ENCODE measurements around the gene IZUMO1R. TPM values are rescaled to one million over a fixed set of nuclear protein-coding genes. Genes with fewer than 3 reads are reported as not detected.

Gene IZUMO1R
- total and polyA plus RNA-seq, 2 donors (not counting 3 experiments of a cell fraction or from before 2014, with no cell fraction given): not detected

DNA sequence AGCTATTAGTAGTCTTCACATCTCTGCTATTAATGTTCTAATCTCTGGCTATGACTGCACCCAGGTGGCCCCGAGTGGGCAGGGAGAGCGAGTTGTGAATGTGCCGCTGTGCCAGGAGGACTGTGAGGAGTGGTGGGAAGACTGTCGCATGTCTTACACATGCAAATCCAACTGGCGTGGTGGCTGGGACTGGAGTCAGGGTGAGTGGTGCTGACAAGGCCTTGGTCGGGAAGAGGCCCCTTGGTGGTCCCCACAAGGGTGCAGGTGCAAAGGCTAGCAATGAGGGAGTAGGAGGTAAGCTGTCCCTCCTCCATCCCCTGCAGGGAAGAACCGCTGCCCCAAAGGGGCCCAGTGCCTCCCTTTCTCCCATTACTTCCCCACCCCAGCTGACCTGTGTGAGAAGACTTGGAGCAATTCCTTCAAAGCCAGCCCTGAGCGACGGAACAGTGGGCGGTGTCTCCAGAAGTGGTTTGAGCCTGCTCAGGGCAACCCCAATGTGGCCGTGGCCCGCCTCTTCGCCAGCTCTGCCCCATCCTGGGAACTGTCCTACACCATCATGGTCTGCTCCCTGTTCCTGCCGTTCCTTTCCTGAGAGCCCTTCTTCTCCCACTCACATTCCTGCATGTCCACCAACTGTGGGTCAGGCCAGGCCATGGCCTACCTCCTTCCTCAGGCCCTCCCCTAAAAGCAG, 2.9 kb downstream of the IZUMO1R start:
- no TSS peak for BruUV-seq (replicated peaks)
- no peak overlapping the region for H3K4me2 ChIP-seq (ENCODE audit: insufficient read depth, low read length)
- no peaks in the 10 kb centered on the region for H3K9me3 ChIP-seq (replicated peaks; ENCODE audit: control insufficient read depth, insufficient read depth, low read length)
- DNase-seq (ENCODE audit: low read depth, low spot score): no peak
- TF ChIP-seq EZH2 (IDR thresholded peaks at IDR 0.05; ENCODE audit: borderline replicate concordance, low read depth, low read length, severe bottlenecking): no peak
- TF ChIP-seq, protein P1, sequence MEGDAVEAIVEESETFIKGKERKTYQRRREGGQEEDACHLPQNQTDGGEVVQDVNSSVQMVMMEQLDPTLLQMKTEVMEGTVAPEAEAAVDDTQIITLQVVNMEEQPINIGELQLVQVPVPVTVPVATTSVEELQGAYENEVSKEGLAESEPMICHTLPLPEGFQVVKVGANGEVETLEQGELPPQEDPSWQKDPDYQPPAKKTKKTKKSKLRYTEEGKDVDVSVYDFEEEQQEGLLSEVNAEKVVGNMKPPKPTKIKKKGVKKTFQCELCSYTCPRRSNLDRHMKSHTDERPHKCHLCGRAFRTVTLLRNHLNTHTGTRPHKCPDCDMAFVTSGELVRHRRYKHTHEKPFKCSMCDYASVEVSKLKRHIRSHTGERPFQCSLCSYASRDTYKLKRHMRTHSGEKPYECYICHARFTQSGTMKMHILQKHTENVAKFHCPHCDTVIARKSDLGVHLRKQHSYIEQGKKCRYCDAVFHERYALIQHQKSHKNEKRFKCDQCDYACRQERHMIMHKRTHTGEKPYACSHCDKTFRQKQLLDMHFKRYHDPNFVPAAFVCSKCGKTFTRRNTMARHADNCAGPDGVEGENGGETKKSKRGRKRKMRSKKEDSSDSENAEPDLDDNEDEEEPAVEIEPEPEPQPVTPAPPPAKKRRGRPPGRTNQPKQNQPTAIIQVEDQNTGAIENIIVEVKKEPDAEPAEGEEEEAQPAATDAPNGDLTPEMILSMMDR (IDR thresholded peaks at IDR 0.05; ENCODE audit: extremely low read depth in 1 of 2, insufficient read depth in 1 of 2, low read depth in 1 of 2, low read length in 2 of 2): no peak
- H3K9me1 ChIP-seq (replicated peaks; ENCODE audit: control insufficient read depth, extremely low read depth, insufficient read depth, low read length): no peaks in the 10 kb centered on the region
- no peak for FAIRE-seq
- intact Hi-C loops (cut with micrococcal nuclease): no loop called here
- no peak overlapping the region for H3K9ac ChIP-seq (replicated peaks; ENCODE audit: extremely low read depth, insufficient read depth, low read length)
- dilution Hi-C loops (cut with MboI; ENCODE audit: extremely low pct_ligation_motif_present, low sequenced_read_pairs): no loop called here
- no peak overlapping the region for H3K27ac ChIP-seq (ENCODE audit: insufficient read depth, low read depth, low read length)
- H3K4me3 ChIP-seq (replicated peaks in 1 of 3; ENCODE audit: insufficient read depth in 1 of 3, low read depth in 1 of 3, low read length in 3 of 3): no peak overlapping the region
- no peaks in the 10 kb centered on the region for H3K4me1 ChIP-seq (ENCODE audit: control insufficient read depth, extremely low read depth, insufficient read depth, low read length)
- no peaks in the 10 kb centered on the region for H3K36me3 ChIP-seq (ENCODE audit: control insufficient read depth in 2 of 2, extremely low read depth in 1 of 2, insufficient read depth in 2 of 2, low read length in 2 of 2)
- H3K27me3 ChIP-seq (ENCODE audit: control insufficient read depth in 2 of 2, insufficient read depth in 2 of 2, low read length in 2 of 2): no peaks in the 10 kb centered on the region
- no peaks in the 10 kb centered on the region for H4K20me1 ChIP-seq (replicated peaks; ENCODE audit: control insufficient read depth, extremely low read depth, insufficient read depth, low read length)
- H3K79me2 ChIP-seq (ENCODE audit: control insufficient read depth, insufficient read depth, low read length): no peaks in the 10 kb centered on the region
- ChIA-PET CTCF (no interaction called here), POLR2A (no interaction called here)
- H2AFZ ChIP-seq (ENCODE audit: low read depth, low read length): no peak overlapping the region

DNA sequence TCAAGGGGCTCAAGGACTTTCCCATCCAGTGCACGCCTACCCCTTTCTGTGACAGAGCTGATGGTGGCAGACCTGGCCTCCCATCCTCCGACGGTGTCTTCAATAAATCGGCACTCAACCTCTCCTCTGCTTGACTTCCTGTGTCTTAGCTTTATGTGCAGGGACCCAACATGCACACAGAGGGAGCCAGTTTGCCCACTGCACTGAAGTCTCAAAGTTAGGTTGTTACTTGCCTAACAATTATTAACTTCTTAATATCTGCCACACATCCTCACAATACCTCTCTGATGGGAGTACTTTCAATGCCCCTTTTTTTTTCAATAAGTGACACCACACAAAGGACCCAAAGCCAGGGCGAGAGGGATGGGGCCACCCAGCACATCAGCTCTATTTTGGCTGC, 3.6 kb downstream of the IZUMO1R start:
- no peaks in the 10 kb centered on the region for H3K4me1 ChIP-seq (ENCODE audit: control insufficient read depth, extremely low read depth, insufficient read depth, low read length)
- no peak overlapping the region for H3K4me3 ChIP-seq (replicated peaks in 1 of 3; ENCODE audit: insufficient read depth in 1 of 3, low read depth in 1 of 3, low read length in 3 of 3)
- no peak overlapping the region for H3K9ac ChIP-seq (replicated peaks; ENCODE audit: extremely low read depth, insufficient read depth, low read length)
- FAIRE-seq (no peak), DNase-seq (ENCODE audit: low read depth, low spot score) (no peak)
- H3K9me1 ChIP-seq (replicated peaks; ENCODE audit: control insufficient read depth, extremely low read depth, insufficient read depth, low read length): no peaks in the 10 kb centered on the region
- no peaks in the 10 kb centered on the region for H4K20me1 ChIP-seq (replicated peaks; ENCODE audit: control insufficient read depth, extremely low read depth, insufficient read depth, low read length)
- ChIA-PET POLR2A (no interaction called here), CTCF (no interaction called here)
- TF ChIP-seq, protein P2, sequence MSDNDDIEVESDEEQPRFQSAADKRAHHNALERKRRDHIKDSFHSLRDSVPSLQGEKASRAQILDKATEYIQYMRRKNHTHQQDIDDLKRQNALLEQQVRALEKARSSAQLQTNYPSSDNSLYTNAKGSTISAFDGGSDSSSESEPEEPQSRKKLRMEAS (IDR thresholded peaks at IDR 0.05; ENCODE audit: insufficient read depth, insufficient read length): no peak
- TF ChIP-seq MYC (IDR thresholded peaks at IDR 0.05; ENCODE audit: low read depth, low read length) (no peak), EZH2 (IDR thresholded peaks at IDR 0.05; ENCODE audit: borderline replicate concordance, low read depth, low read length, severe bottlenecking) (no peak), FOS (IDR thresholded peaks at IDR 0.05; ENCODE audit: borderline replicate concordance, insufficient read depth, low read length) (no peak), POLR2A (IDR thresholded peaks at IDR 0.05; ENCODE audit: low read depth, low read length) (no peak), POLR2AphosphoS5 (IDR thresholded peaks at IDR 0.05; ENCODE audit: insufficient read depth, low read depth, low read length) (no peak), GATA2 (IDR thresholded peaks at IDR 0.05; ENCODE audit: insufficient read depth, insufficient read length, low read depth, low read length) (no peak), JUN (IDR thresholded peaks at IDR 0.05; ENCODE audit: borderline replicate concordance, insufficient read depth, insufficient read length, low read depth) (no peak)
- TF ChIP-seq, protein P1 (IDR thresholded peaks at IDR 0.05; ENCODE audit: extremely low read depth in 1 of 2, insufficient read depth in 1 of 2, low read depth in 1 of 2, low read length in 2 of 2): no peak
- H3K79me2 ChIP-seq (ENCODE audit: control insufficient read depth, insufficient read depth, low read length): no peaks in the 10 kb centered on the region
- H3K9me3 ChIP-seq (replicated peaks; ENCODE audit: control insufficient read depth, insufficient read depth, low read length): no peaks in the 10 kb centered on the region
- dilution Hi-C loops (cut with MboI; ENCODE audit: extremely low pct_ligation_motif_present, low sequenced_read_pairs) (no loop called here), intact Hi-C loops (cut with micrococcal nuclease) (no loop called here)
- no peaks in the 10 kb centered on the region for H3K36me3 ChIP-seq (ENCODE audit: control insufficient read depth in 2 of 2, extremely low read depth in 1 of 2, insufficient read depth in 2 of 2, low read length in 2 of 2)
- no peak overlapping the region for H2AFZ ChIP-seq (ENCODE audit: low read depth, low read length)
- H3K4me2 ChIP-seq (ENCODE audit: insufficient read depth, low read length): no peak overlapping the region
- no TSS peak for BruUV-seq (replicated peaks)
- H3K27me3 ChIP-seq (ENCODE audit: control insufficient read depth in 2 of 2, insufficient read depth in 2 of 2, low read length in 2 of 2): no peaks in the 10 kb centered on the region
- no peak overlapping the region for H3K27ac ChIP-seq (ENCODE audit: insufficient read depth, low read depth, low read length)

Data from endothelial cell of umbilical vein (primary cell).